ENCODE measurements around the gene IRAK2.
"Not testable (repeated sequence)": the region's sequence is repeated elsewhere in the genome, so short reads cannot be mapped to it uniquely, and the experiment has no call there.

Gene IRAK2

DNA sequence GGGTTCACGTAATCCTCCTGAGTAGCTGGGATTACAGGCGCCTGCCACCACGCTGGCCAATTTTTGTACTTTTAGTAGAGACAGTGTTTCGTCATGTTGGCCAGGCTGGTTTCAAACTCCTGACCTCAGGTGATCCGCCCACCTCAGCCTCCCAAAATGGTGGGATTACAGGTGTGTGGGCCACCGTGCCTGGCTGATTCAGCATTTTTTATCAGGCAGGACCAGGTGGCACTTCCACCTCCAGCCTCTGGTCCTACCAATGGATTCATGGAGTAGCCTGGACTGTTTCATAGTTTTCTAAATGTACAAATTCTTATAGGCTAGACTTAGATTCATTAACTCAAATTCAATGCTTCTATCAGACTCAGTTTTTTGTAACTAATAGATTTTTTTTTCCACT is 13.7 kb upstream of the IRAK2 start:
- no peaks in the 10 kb centered on the region for H3K27me3 Mint-ChIP-seq
- peaks cover 8% of the 10 kb centered on the region for H3K4me1 Mint-ChIP-seq (ENCODE audit: low read depth)
- H3K4me3 Mint-ChIP-seq, result no peak overlapping the region
- no peak overlapping the region for H3K27ac Mint-ChIP-seq
- H3K9me3 Mint-ChIP-seq (ENCODE audit: low read depth), result no peaks in the 10 kb centered on the region
- H3K36me3 Mint-ChIP-seq, result peaks cover 6% of the 10 kb centered on the region

DNA sequence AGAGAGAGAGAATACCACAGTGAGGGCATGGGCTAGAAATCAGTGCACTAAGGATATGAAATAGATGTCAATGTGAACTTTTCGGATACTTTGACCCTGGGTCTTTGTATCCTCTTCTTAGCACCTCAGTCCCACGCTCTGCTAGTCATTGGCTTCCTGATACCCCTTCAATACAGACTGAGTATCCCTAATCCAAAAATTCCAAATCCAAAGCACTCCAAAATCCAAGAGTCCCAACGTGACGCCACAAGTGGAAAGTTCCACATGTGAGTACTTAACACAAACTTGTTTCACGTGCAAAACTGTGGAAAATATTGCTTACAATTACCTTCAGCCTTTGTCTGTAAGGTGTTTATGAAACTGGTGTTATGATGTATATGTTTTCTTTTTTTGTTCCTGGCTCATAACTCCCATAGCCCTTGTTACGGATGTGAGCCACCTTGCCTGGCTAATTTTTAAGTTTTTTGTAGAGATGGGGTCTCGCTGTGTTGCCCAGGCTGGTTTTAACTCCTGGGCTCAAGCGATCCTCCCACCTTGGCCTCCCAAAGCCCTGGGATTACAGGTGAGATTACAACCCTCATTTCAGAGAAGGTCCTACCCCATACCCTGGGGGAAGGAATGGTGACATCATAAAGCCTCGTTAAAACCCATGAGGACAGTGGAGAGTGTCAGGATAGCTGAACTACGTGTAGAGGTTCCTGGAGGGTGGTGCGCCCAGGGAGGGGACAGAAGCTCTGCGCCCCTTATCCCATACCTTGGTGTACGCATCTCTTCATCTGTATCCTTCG is 10.2 kb upstream of the IRAK2 start:
- H3K36me3 Mint-ChIP-seq, result peaks cover 6% of the 10 kb centered on the region
- H3K4me3 Mint-ChIP-seq, result no peak overlapping the region
- H3K9me3 Mint-ChIP-seq (ENCODE audit: low read depth), result no peaks in the 10 kb centered on the region
- H3K4me1 Mint-ChIP-seq (ENCODE audit: low read depth), result no peaks in the 10 kb centered on the region
- H3K27me3 Mint-ChIP-seq, result no peaks in the 10 kb centered on the region
- H3K27ac Mint-ChIP-seq, result peak overlapping the region; percentile 34

DNA sequence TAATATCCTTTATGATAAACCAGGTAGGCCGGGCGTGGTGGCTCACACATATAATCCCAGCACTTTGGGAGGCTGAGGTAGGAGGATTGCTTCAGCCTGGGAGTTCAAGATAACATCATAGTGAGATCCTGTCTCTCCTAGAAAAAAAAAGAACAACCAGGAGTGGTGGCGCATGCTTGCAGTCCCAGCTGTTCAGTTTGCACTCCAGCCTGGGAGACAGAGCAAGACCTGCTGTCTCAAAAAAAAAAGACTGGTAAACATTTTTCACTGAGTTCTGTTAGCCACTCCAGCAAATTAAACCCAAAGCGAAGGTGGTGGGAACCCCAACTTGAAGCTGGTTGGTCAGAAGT is 9.6 kb upstream of the IRAK2 start:
- Mint-ChIP-seq H3K27ac (peak overlapping the region; percentile 34), H3K27me3 (no peaks in the 10 kb centered on the region), H3K36me3 (peaks cover 6% of the 10 kb centered on the region), H3K4me3 (no peak overlapping the region), H3K9me3 (ENCODE audit: low read depth) (no peaks in the 10 kb centered on the region), H3K4me1 (ENCODE audit: low read depth) (no peaks in the 10 kb centered on the region)

DNA sequence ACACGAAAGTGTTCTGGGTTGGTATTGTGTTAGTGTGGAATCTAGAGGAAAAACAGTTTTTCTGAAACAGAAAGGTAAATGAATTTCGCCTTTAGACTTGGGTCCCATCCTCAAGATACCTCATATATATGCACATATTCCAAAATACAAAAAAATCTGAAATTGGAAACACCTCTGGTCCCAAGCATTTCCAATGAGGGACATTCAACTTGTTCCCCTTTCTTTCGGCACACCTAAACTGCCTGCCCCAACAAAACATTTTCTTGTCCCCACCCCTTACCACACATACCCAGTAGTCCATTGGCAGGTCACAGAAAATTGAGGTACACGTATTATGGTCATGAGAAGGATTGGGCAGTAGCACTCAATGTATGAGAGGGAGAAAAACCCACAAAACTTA is 9.1 kb upstream of the IRAK2 start:
- Mint-ChIP-seq H3K9me3 (ENCODE audit: low read depth) (no peaks in the 10 kb centered on the region), H3K27ac (no peak overlapping the region), H3K27me3 (no peaks in the 10 kb centered on the region), H3K4me3 (no peak overlapping the region), H3K36me3 (peaks cover 3% of the 10 kb centered on the region), H3K4me1 (ENCODE audit: low read depth) (no peaks in the 10 kb centered on the region)

DNA sequence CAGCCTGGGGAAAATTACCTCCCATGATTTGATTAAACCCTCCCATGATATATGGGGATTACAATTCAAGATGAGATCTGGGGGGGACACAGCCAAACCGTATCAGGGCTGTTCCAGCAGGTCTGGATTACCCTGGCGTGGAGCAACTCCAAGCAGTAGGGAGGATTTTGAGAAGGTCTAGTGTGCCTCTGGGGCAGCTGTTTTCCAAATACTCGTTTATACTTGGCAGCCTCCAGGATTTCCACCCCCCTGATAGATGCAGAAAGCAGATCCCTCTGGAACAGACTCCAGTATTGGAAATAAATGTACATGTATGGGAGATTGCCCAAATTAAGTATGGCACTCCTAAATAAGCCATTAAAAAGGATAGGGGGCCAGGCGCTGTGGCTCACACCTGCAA is 7.7 kb upstream of the IRAK2 start:
- no peaks in the 10 kb centered on the region for H3K4me1 Mint-ChIP-seq (ENCODE audit: low read depth)
- no peaks in the 10 kb centered on the region for H3K9me3 Mint-ChIP-seq (ENCODE audit: low read depth)
- no peaks in the 10 kb centered on the region for H3K27me3 Mint-ChIP-seq
- no peak overlapping the region for H3K4me3 Mint-ChIP-seq
- H3K36me3 Mint-ChIP-seq, result no peaks in the 10 kb centered on the region
- no peak overlapping the region for H3K27ac Mint-ChIP-seq

DNA sequence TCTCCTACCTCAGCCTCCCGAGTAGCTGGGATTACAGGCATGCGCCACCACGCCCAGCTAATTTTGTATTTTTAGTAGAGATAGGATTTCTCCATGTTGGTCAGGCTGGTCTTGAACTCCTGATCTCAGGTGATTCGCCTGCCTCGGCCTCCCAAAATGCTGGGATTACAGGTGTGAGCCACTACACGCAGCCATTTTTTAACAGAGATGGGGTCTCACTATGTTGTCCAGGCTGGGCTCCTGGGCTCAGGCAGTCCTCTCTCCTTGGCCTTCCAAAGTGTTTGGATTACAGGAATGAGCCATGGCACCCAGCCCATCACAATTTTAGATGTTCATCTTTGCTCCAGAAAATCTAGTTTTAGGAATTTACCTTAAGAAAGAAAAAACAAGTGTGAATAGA is 6.2 kb upstream of the IRAK2 start:
- not testable (repeated sequence) for H3K9me3 Mint-ChIP-seq (ENCODE audit: low read depth); H3K4me1 Mint-ChIP-seq (ENCODE audit: low read depth); H3K27me3 Mint-ChIP-seq; H3K27ac Mint-ChIP-seq; H3K36me3 Mint-ChIP-seq; H3K4me3 Mint-ChIP-seq

DNA sequence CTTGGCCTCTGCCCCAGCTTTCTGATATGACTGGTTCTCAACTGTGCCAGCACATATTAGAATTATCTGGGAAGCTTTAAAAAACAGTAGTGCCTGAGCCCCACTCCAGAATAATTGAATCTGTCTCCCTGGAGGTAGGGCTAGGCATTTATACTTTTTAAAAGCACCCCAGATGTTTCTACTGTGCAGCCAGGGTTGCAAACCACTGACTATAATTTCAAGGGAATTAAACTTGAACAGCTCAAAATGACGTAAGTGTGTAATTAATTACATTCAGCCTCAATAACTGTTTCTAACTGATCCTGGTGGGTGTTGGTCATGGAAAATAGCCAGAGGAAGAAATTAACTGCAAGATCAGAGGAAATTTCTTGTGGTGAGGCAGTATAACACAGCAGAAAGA is 4.4 kb upstream of the IRAK2 start:
- H3K27me3 Mint-ChIP-seq, result no peaks in the 10 kb centered on the region
- H3K9me3 Mint-ChIP-seq (ENCODE audit: low read depth), result no peaks in the 10 kb centered on the region
- no peak overlapping the region for H3K27ac Mint-ChIP-seq
- H3K4me3 Mint-ChIP-seq, result no peak overlapping the region
- no peaks in the 10 kb centered on the region for H3K36me3 Mint-ChIP-seq
- H3K4me1 Mint-ChIP-seq (ENCODE audit: low read depth), result peaks cover 5% of the 10 kb centered on the region

DNA sequence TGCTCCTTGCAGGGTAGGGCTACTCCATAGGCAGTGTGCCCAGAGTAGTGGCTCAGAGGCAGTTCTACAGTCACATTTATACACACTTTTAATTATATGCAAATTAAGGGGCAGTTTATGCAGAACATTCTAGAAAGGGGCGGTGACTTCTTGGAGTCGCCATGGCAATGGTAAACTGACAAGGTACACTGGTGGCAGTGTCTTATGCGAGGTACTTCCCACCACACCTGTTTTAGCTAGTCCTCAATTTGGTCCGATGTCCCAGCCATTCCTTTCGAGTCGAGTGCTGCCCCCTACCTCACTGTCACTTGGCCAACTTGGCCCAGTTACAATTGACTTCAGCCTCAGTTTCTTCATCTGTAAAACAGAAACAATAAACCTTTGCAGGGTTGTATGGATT is 3.8 kb upstream of the IRAK2 start:
- Mint-ChIP-seq H3K4me3 (no peak overlapping the region), H3K27me3 (no peaks in the 10 kb centered on the region), H3K4me1 (ENCODE audit: low read depth) (peaks cover 6% of the 10 kb centered on the region), H3K36me3 (no peaks in the 10 kb centered on the region), H3K27ac (no peak overlapping the region), H3K9me3 (ENCODE audit: low read depth) (no peaks in the 10 kb centered on the region)

DNA sequence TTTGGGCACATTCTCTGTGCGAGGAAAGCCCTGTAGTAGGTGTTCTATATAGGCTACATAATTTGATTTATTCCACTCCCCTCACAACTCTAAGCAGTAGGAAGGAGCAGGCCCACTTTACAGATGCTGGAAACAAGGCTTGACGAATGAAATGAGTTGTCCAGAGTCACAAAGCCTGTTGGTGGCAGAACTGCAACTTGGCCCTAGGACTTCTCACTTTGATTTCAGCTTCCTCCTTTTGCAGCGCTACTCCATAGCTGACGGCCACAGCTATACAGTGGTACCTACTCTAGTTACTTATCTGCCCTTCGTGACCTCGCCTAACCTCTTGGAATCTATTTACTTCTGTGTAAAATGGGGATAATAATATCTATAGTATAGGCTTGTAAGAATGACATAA is 2.5 kb upstream of the IRAK2 start:
- H3K27ac Mint-ChIP-seq, result no peak overlapping the region
- no peaks in the 10 kb centered on the region for H3K9me3 Mint-ChIP-seq (ENCODE audit: low read depth)
- peaks cover 16% of the 10 kb centered on the region for H3K4me1 Mint-ChIP-seq (ENCODE audit: low read depth)
- no peaks in the 10 kb centered on the region for H3K36me3 Mint-ChIP-seq
- H3K4me3 Mint-ChIP-seq, result no peak overlapping the region
- H3K27me3 Mint-ChIP-seq, result no peaks in the 10 kb centered on the region

DNA sequence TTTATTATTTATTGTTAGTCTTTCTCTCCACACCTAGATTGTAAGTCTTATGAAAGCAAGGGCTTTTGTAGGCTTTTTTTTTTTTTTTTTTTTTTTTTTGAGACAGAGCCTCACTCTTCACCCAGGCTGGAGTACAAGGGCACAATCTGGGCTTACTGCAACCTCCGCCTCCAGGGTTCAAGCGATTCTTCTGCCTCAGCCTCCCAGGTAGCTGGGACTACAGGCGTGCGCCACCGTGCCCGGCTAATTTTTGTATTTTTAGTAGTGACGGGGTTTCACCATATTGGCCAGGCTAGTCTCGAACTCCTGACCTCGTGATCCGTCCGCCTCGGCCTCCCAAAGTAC is 546 bp upstream of the IRAK2 start:
- Mint-ChIP-seq H3K4me3 (peak overlapping the region; percentile 76), H3K4me1 (ENCODE audit: low read depth) (peaks cover 21% of the 10 kb centered on the region)
- H3K9me3 Mint-ChIP-seq (ENCODE audit: low read depth); H3K27ac Mint-ChIP-seq; H3K36me3 Mint-ChIP-seq; H3K27me3 Mint-ChIP-seq: not testable (repeated sequence)

DNA sequence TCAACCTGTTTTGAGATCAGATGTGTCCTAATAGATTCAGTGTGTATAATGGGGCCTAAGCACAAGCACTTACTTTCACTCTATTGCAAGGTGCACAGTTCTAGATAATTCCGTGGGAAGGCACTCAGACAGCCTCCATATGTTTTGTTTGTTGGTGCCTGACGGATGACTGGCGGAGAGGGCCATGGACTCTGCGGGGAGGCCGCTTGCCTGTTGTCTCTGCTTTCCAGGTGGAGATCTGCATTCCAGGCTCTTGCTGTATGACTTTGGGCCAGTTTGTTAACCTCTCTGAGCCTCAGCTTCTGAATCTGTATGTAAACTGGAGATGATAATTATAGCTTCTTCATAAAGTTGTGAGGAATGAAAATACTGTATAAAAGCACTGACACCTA is 1.5 kb downstream of the IRAK2 start:
- Mint-ChIP-seq H3K9me3 (ENCODE audit: low read depth) (peaks cover 4% of the 10 kb centered on the region), H3K4me3 (peak overlapping the region; percentile 60), H3K27ac (peak overlapping the region; percentile 64), H3K36me3 (peaks cover 9% of the 10 kb centered on the region), H3K4me1 (ENCODE audit: low read depth) (peaks cover 21% of the 10 kb centered on the region), H3K27me3 (no peaks in the 10 kb centered on the region)

DNA sequence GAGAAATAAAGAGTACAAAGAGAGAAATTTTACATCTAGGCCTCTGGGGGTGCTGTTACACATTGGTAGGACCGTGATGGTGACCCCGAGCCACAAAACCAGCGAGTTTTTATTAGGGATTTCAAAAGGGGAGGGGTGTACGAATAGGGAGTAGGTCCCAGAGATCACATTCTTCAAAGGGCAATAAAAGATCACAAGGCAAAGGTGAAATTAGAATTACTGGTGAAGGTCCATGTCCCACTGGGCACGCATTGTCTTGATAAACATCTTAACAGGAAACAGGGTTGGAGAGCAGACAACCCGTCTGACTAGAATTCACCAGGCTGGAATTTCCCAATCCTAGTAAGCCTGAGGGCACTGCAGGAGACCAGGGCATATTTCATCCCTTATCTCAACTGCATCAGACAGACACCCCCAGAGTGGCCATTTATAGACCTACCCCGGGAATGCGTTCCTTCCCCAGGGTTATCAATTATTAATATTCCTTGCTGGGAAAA is 4.3 kb downstream of the IRAK2 start:
- Mint-ChIP-seq H3K9me3 (ENCODE audit: low read depth) (peaks cover 4% of the 10 kb centered on the region), H3K27ac (no peak overlapping the region), H3K4me1 (ENCODE audit: low read depth) (peaks cover 18% of the 10 kb centered on the region), H3K4me3 (no peak overlapping the region), H3K27me3 (no peaks in the 10 kb centered on the region), H3K36me3 (peaks cover 9% of the 10 kb centered on the region)

DNA sequence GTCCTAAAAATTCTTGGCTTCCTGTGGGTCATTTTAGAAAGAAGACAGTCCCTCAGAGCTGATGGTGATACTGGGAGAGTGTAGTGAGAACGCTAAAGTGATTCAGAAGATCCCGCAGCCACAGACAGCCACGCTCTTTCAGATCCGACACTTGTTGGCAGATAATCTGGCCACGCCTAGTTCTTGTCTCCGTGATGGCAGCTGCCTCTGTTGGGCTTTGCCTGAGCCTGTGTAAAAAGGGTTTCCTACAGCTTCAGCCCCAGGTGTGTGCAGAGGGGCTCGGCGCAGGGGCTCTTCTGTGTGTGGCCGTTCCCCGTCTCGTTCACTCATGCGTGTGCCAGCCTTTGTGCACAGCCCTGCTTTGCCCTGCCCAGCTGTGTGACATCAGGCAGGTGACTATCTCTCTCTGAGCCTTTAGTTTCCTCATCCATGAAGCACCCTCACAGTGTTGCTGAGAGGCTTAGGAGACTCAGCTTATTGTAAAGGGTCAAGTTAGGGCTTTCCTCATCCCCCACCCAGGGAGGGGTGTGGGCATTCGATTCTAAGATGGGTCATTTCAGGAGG is 6.3 kb downstream of the IRAK2 start:
- peaks cover 4% of the 10 kb centered on the region for H3K9me3 Mint-ChIP-seq (ENCODE audit: low read depth)
- H3K27ac Mint-ChIP-seq, result no peak overlapping the region
- H3K4me1 Mint-ChIP-seq (ENCODE audit: low read depth), result peaks cover 14% of the 10 kb centered on the region
- peaks cover 9% of the 10 kb centered on the region for H3K36me3 Mint-ChIP-seq
- no peak overlapping the region for H3K4me3 Mint-ChIP-seq
- H3K27me3 Mint-ChIP-seq, result no peaks in the 10 kb centered on the region

DNA sequence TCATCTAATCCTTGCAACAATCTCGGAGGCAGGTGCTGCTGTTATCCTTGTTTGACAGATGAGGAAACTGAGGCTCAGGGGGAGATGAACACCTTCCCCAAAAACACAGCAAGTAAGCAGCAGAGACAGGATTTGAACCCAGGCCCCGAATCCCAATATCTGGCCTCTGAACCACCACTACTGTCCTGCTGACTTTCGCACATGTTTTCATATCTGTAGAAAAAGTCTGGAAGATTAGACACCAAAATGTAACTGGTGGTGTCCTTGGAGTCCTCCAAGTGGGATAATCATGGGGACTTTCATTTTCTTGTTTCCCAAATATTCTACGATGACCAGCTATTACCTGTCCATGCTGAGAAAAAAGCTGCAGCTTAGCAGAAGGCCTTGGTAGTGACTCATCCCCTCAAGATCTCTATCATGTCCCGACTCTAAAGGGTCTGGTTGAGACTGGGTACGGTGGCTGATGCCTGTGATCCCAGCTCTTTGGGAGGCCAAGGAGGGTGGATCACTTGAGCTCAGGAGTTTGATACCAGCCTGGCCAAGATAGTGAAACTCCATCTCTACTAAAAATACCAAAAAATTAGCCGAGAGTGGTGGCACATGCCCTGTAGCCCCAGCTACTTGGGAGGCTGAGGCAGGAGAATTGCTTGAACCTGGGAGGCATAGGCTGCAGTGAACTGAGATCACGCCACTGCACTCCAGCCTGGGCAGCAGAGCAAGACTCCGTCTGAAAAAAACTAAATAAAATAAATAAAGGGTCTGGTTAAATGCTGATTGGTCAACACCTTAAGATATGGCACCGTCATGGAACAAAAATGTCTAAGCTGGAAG is 8.6 kb downstream of the IRAK2 start:
- no peaks in the 10 kb centered on the region for H3K27me3 Mint-ChIP-seq
- H3K36me3 Mint-ChIP-seq, result peaks cover 9% of the 10 kb centered on the region
- no peak overlapping the region for H3K4me3 Mint-ChIP-seq
- H3K9me3 Mint-ChIP-seq (ENCODE audit: low read depth), result peaks cover 4% of the 10 kb centered on the region
- no peak overlapping the region for H3K27ac Mint-ChIP-seq
- peaks cover 4% of the 10 kb centered on the region for H3K4me1 Mint-ChIP-seq (ENCODE audit: low read depth)

DNA sequence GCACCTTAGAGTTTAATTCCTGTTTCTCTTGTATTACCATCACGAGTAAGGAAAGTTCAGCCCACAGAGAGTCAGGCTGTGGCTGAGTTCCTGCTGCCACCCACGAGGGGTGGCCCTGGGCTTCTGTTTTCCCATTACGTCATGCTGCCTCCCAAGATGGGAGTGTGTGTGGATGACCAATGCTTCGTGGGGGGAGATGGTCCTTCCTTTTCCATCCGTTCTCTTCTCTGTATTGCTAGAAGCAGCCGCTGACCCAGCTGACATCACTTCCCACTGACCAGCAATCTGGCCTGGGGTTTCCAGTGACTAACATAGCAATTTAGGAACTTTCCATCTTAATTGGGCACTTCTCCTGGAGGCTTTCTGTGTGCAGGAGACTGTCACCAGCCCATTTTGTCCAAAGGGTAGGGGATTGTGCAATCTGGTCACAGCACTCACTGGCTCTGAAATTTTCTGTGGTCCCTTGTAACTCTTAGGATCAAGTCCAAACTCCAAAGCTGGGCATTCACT is 9.3 kb downstream of the IRAK2 start:
- Mint-ChIP-seq H3K27ac (peak overlapping the region; percentile 54), H3K4me3 (no peak overlapping the region)

More for the DNA sequence above, 9.3 kb downstream of the IRAK2 start:
- H3K27me3 Mint-ChIP-seq, result no peaks in the 10 kb centered on the region
- peaks cover 4% of the 10 kb centered on the region for H3K36me3 Mint-ChIP-seq
- H3K4me1 Mint-ChIP-seq (ENCODE audit: low read depth), result peaks cover 2% of the 10 kb centered on the region
- no peaks in the 10 kb centered on the region for H3K9me3 Mint-ChIP-seq (ENCODE audit: low read depth)

Measured in activated naive CD8-positive, alpha-beta T cell (primary cell).